CD4-positive, alpha-beta T cell (primary cell): Measurements from ENCODE around the gene PIK3C2B. TPM values are rescaled to one million over a fixed set of nuclear protein-coding genes. Genes with fewer than 3 reads are reported as not detected.
"Not testable (repeated sequence)": the region's sequence is repeated elsewhere in the genome, so short reads cannot be mapped to it uniquely, and the experiment has no call there.

ENCODE experiments used
- ATAC-seq: fragments of 200-7000 bp; cut with Tn5 transposase; one replicate; pipeline ENCODE4 v1.10.0; 2022; ENCODE audit warnings: mild to moderate bottlenecking; ENCODE audit not compliant: poor library complexity
- CTCF ChIA-PET: fragments of 350-600 bp; sonication (Branson Sonifier 250); formaldehyde crosslinking; loops from one replicate; lab custom pipeline; 2021; ENCODE audit warnings: antibody characterized with exemption, inconsistent platforms; lab: Charles Lee
- POLR2A ChIA-PET: fragments of 350-600 bp; sonication (Branson Sonifier 250); formaldehyde crosslinking; loops from one replicate; lab custom pipeline; 2021; ENCODE audit warnings: antibody characterized with exemption, inconsistent platforms; lab: Charles Lee
- DNase-seq, 14 experiments: peaks; one replicate each; pipeline ENCODE4 v3.0.0-alpha.2; 2013 to 2020; ENCODE audit warnings: mixed read lengths in 2 of 14
- H3K27ac ChIP-seq, 2 donors: one replicate each; pipeline versions ENCODE4 v1.5.1 to v1.7.0; 2013; ENCODE audit warnings: low read length in 2 of 2, low read depth in 1 of 2, mild to moderate bottlenecking in 1 of 2
- H3K27me3 ChIP-seq, 2 experiments: 1 replicate in 1 of 2; 2 replicates in 1 of 2; pipeline versions ENCODE4 v1.6.1 to v1.7.0; 2013; ENCODE audit warnings: low read length in 2 of 2, control low read depth in 1 of 2, mild to moderate bottlenecking in 1 of 2, moderate library complexity in 1 of 2; ENCODE audit not compliant: insufficient read depth in 2 of 2, control insufficient read depth in 1 of 2
- H3K36me3 ChIP-seq: one replicate; pipeline ENCODE4 v1.6.1; 2013; ENCODE audit warnings: low read length, control low read depth; ENCODE audit not compliant: insufficient read depth
- H3K4me1 ChIP-seq: one replicate; pipeline ENCODE4 v1.6.1; 2013; ENCODE audit warnings: low read length, control low read depth; ENCODE audit not compliant: insufficient read depth
- H3K4me3 ChIP-seq: one replicate; pipeline ENCODE4 v1.5.1; 2013; ENCODE audit warnings: mild to moderate bottlenecking, low read length, moderate library complexity
- H3K9me3 ChIP-seq, 2 experiments: 1 replicate in 1 of 2; 2 replicates in 1 of 2; pipeline versions ENCODE4 v1.6.1 to v1.7.0; 2013; ENCODE audit warnings: low read length in 2 of 2, mild to moderate bottlenecking in 2 of 2, control low read depth in 1 of 2, moderate library complexity in 1 of 2; ENCODE audit not compliant: control insufficient read depth in 1 of 2, insufficient read depth in 1 of 2
- H3K27ac Mint-ChIP-seq: one replicate; pipeline ENCODE4 v1.8.0; 2020; ENCODE audit warnings: mixed read lengths
- H3K27me3 Mint-ChIP-seq: one replicate; pipeline ENCODE4 v1.8.0; 2021; ENCODE audit warnings: mixed read lengths
- H3K36me3 Mint-ChIP-seq: one replicate; pipeline ENCODE4 v1.8.0; 2021; ENCODE audit warnings: low read depth, mixed read lengths
- H3K4me1 Mint-ChIP-seq: one replicate; pipeline ENCODE4 v1.8.0; 2021; ENCODE audit warnings: low read depth, mixed read lengths
- H3K4me3 Mint-ChIP-seq: one replicate; pipeline ENCODE4 v1.8.0; 2020; ENCODE audit warnings: mild to moderate bottlenecking, mixed read lengths
- H3K9me3 Mint-ChIP-seq: one replicate; pipeline ENCODE4 v1.8.0; 2020; ENCODE audit warnings: mixed read lengths
- CTCF ChIP-seq: fragments of 200-600 bp; IDR thresholded peaks from one replicate; pipeline ENCODE4 v1.8.0; 2022; ENCODE audit warnings: antibody characterized with exemption, mild to moderate bottlenecking
- intact Hi-C, 2 experiments: fragments of 100-400 bp; cut with DNase I in 1 of 2; cut with micrococcal nuclease in 1 of 2; formaldehyde crosslinking; loops; one replicate each; pipeline versions ENCODE4 v1.15.1 to v1.9.0; 2023 to 2025; cut with DNase I, micrococcal nuclease
- total RNA-seq, 174 experiments: library from RNA in 2 of 174; stranded (reverse) in 2 of 174; gene quantifications; one replicate each; pipeline ENCODE4 v1.2.3 and lab custom pipeline; 2021 to 2026

Gene PIK3C2B
- total RNA-seq, 2 experiments from 2014 or later, result 25.5 to 27.1 TPM

GRCh38 chr1:204491655-204492054, 3.0 kb downstream of the PIK3C2B start:
- Mint-ChIP-seq H3K9me3 (no peaks in the 10 kb centered on the region), H3K4me3 (peak overlapping the region; percentile 86), H3K4me1 (peaks cover 81% of the 10 kb centered on the region), H3K27ac (peak overlapping the region; percentile 70), H3K27me3 (no peaks in the 10 kb centered on the region), H3K36me3 (peaks cover 34% of the 10 kb centered on the region)
- CTCF ChIA-PET, result interaction anchor here (4.2 to 4.5 kb wide), 2 partner anchors 13 to 44 kb away, joined by 50 to 51 read pairs; no protein-coding TSS in a partner anchor
- Histone ChIP-seq H3K27ac (no peak overlapping the region), H3K36me3 (peaks cover 8% of the 10 kb centered on the region), H3K4me1 (peaks cover 57% of the 10 kb centered on the region), H3K4me3 (no peak overlapping the region), H3K9me3 (no peaks in the 10 kb centered on the region), H3K27me3 (no peaks in the 10 kb centered on the region)
- POLR2A ChIA-PET, result interaction anchor here (1.2 to 6.0 kb wide), 4 partner anchors 10 to 25 kb away, joined by 3 to 79 read pairs (median 48); partner anchors contain the start of gene MDM4
- no peak for TF ChIP-seq CTCF
- ATAC-seq (no peak), DNase-seq (no peak)
- intact Hi-C loops, result loop anchor here in 1 of 2 experiments (5.0 kb wide), 1 partner anchor 51 kb away; no protein-coding TSS in a partner anchor

- no peak overlapping the region for H3K4me3 Mint-ChIP-seq
- H3K9me3 ChIP-seq, result no peaks in the 10 kb centered on the region
- TF ChIP-seq CTCF, result no peak
- peaks cover 36% of the 10 kb centered on the region for H3K36me3 Mint-ChIP-seq
- H3K27me3 Mint-ChIP-seq, result no peaks in the 10 kb centered on the region
- ChIA-PET POLR2A (interaction anchor here (1.5 kb wide), 1 partner anchor 8 kb away, joined by 3 read pairs; no protein-coding TSS in a partner anchor), CTCF (interaction anchor here (2.3 kb wide), 1 partner anchor 56 kb away, joined by 6 read pairs; no protein-coding TSS in a partner anchor)
- H3K4me1 Mint-ChIP-seq, result peaks cover 67% of the 10 kb centered on the region
- peaks cover 11% of the 10 kb centered on the region for H3K36me3 ChIP-seq
- no peak for ATAC-seq
- no peak for DNase-seq
- no peak overlapping the region for H3K4me3 ChIP-seq
- no peaks in the 10 kb centered on the region for H3K9me3 Mint-ChIP-seq
- peaks cover 28% of the 10 kb centered on the region for H3K4me1 ChIP-seq
- no peaks in the 10 kb centered on the region for H3K27me3 ChIP-seq
- intact Hi-C loops, result no loop called here
- no peak overlapping the region for H3K27ac Mint-ChIP-seq
- H3K27ac ChIP-seq, result no peak overlapping the region
Observed at GRCh38 chr1:204487256-204487615, 7.4 kb downstream of the PIK3C2B start.

- H3K36me3 Mint-ChIP-seq, result peaks cover 36% of the 10 kb centered on the region
- H3K4me3 ChIP-seq, H3K9me3 ChIP-seq, DNase-seq, H3K27me3 ChIP-seq, H3K27ac Mint-ChIP-seq, H3K9me3 Mint-ChIP-seq, H3K4me3 Mint-ChIP-seq, ATAC-seq, intact Hi-C loops, H3K27ac ChIP-seq, H3K27me3 Mint-ChIP-seq: not testable (repeated sequence)
- H3K36me3 ChIP-seq, result peaks cover 11% of the 10 kb centered on the region
- CTCF ChIA-PET, result interaction anchor here (2.3 kb wide), 1 partner anchor 56 kb away, joined by 6 read pairs; no protein-coding TSS in a partner anchor
- H3K4me1 ChIP-seq, result peaks cover 28% of the 10 kb centered on the region
- POLR2A ChIA-PET, result interaction anchor here (1.5 kb wide), 1 partner anchor 8 kb away, joined by 3 read pairs; no protein-coding TSS in a partner anchor
- peaks cover 65% of the 10 kb centered on the region for H3K4me1 Mint-ChIP-seq
Observed at GRCh38 chr1:204486513-204487255, 7.9 kb downstream of the PIK3C2B start.
